Measurements from ENCODE around the gene GPR173. TPM values are rescaled to one million over a fixed set of nuclear protein-coding genes. Genes with fewer than 3 reads are reported as not detected.
A peak's percentile ranks its signal among the peaks of the same experiment; 100 is the strongest.

Gene GPR173
- total RNA-seq, 1 donor from 2014 or later, result 1.7 TPM

DNA sequence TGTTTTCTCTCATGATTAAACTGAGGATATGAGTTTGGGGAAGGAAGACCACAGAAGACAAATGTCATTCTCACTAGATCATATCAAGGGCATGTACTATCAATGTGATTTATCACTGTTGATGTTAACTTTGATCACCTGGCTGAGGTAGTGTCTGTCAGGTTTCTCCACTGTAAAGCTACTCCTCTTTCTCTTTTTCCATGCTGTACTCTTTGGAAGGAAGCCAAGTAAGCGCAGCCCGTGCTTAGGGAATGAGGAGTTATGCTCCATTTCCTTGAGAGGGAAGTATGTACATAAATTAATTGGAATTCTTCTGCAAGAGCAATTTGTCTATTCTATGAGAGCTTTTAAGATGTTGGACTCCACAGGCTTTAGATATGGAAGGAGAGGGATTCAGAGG lies 41.3 kb downstream of the GPR173 start:
- no peak for DNase-seq

DNA sequence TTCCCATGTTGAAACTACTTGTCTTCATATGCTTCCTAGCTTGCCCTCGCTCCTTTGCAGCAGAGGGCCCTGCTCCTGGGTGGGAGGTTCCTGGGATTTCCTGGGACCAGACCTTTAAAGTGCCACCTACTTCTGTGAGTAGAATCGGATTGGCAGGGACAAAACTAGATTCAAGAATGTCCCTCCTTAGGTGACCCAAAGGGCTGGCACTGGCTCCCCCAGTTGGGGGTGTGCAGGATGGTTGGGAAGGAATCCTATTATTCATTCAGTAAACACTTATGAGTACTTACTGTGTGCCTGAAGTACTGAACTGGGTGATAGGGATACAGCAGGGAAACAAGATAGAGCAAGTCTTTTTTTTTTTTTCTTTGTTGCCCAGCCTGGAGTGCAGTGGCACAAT lies 42.8 kb downstream of the GPR173 start:
- no peak for DNase-seq

DNA sequence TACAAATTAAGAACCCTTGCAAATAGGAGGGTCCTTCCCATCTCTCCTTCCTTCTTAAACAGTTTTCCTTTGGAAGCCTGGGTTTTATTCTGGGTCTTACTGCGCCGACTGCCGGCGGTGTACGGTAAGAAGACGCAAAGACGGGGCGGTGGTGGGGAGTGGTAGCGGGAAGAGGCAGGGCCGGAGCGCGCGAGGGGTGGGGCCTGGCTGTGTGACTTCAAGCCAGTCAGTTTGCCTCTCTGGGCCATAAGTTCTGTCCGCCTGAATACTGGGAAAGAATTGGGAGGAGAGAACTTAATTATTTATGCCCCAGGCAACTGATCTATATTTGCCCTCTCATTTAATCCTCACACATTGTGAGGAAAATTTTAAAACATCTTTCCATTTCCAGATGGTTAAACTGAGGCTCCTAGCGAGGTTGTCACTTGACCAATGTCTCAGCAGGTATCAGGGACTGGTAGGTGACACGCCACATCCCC lies 44.6 kb downstream of the GPR173 start:
- DNase-seq, result peak; percentile 86

DNA sequence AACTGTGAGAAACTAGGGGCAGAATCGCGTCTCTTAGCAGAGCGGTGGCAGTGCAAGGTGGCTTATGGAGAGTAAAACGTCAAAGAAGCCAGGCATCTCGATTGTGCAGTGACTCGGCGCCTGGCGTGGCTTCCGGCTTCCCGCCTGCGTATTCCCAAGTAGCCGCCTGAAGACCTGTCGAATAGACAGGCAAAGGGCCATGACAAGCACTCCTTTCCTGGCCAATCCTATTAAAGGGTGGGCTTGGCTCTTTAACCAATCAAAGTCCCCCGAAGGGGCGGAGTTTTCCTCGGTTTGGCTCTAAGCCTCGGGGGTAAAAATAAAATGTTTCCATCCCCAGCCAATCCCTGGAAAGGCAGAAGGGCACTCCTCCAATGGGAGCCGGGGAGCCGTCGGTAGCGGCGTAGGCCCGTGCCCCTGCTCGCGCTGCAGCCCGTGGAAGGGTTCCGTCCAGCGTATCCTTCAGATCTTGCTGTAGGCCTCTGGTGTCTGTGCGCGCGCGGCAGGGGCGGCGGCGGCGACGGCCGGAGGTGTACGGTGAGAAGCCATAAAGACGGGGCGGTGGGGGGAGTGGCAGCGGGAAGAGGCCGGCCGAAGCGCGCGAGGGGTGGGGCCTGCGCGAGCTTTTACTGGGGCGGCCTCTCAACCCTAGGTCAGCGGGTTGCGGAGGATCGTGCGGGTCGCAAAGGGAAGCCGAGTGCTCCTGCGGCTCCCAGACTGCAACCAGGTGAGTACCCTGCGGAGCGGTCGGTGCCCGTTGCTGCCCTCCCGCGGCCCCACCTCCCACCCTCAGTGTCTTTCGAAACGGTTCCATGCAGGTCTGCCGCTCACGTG lies 45.4 kb downstream of the GPR173 start, which contains the start of gene KANTR:
Gene KANTR (plus strand): TSS at position 395 of the 834 bp plus-strand sequence. CDS start 30,131 bp downstream, outside the sequence.
- DNase-seq, result peak; percentile 94

DNA sequence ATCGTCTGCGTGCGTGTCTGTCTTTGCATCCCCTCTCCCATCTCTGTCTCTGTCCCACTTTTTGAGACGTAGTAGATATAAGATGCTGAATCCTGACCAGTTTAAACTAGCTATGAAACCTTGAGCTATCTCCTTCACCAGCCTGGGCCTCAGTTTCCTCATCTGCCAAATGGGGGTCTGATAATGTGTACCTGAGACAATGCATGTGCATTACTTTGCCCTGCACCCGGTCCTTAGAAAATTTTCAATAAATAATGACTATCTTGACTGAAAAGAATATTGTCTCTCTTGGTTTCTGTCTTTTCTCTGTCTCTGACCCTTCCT lies 46.0 kb downstream of the GPR173 start:
- no peak for DNase-seq

DNA sequence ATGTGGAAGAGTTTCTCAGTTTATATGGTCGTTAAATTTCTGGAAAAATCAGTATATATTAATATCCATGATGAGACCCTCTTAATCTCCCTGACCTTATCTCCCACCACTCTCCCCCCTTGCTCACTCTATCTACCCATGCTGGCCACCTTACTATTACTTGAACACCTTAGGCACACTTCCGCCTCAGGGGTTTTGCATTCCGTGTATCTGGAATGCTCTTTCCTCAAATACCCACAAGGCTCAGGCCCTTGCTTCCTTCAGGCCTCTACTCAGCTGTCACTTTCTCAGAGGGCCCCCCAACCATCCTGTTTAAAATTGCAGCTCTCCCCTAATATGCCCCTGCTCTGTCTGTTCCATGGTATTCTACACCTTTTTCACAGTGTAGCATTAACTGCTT lies 47.2 kb downstream of the GPR173 start:
- no peak for DNase-seq

DNA sequence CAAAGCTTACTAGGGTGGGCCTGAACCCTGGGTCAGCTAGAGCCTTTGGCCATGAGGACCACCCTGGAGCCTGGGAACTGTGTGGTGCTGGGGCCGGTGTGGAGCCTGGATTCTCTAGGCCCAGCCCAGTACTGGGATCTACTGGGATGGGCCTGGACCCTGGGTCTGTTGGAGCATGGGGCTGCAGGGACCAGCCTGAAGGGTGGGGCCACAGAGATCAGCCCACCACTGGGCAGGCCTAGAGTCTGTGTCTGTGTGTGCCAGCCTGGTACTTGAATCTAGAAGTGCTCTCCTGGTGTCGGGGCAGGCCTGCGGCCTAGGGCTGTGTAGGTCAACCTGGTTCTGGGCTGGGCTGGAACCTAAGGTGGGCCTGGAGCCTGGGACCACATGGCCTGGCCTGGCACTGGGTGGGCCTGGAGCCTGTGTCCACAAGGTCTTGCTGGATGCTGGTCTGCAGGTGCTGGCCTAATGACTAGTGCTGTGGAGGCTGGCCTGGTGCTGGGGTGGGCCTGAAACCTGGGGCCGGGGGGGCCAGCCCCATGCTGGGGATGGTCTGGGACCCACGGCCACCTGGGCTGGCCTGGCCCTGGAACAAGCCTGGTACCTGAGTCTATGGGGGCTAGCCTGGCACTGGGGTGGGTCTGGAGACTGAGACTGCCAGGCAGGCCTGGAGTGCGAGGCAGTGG lies 66.4 kb downstream of the GPR173 start:
- DNase-seq, result no peak

DNA sequence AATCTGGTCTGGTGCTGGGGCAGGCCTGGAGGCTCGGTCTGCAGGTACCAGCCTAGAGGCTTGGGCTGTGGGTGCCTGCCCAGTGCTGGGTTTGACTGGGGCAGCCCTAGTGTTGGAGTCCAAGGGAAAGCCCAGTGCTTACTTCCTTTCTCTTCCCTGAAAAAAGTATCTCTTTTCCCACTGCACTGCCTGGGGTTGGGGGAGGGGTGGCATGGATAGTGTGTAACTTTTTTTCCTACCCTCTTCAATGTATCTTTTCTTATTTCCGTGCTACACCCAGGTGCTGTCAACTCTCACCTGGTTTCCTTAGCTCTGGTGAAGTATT lies 66.9 kb downstream of the GPR173 start:
- DNase-seq, result no peak

DNA sequence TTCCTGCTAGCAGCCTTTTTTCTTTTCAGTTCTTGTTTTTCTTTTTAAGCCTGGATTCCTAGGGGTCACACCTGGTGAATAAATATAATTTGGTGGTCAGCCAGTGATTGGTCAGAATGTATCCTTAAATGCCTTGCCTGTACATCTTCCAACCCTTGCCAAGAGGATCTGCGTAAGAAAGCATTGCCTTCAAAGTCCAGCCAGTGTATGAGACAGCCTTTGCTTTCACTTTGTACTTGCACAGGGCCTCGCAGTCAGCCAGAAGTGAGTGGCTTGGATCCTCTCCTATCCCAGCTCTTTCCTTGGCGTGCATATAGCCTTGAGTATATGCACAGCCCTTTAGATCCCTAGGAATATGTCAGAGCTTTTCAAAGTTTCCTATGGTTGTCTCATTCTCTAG lies 67.5 kb downstream of the GPR173 start:
- DNase-seq, result peak; percentile 0

DNA sequence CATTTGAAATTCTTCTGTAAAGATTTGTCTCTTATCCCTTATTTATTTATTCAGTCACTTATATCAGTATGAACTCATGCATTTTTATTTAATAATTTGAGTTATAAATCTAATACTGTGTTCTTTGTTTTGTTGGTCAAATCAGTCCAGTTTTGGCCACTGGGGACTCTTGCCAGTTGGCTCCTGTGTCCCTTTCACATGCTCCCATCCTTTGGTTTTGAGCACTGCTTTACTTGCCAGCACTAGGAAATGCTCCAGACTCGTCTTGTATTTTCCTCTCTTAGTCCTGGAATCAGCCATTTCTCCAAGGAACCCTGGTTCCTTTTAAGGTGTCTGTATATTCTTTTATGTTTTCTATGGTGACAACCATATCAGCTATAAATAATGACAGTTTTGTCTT lies 73.4 kb downstream of the GPR173 start:
- no peak for DNase-seq

DNA sequence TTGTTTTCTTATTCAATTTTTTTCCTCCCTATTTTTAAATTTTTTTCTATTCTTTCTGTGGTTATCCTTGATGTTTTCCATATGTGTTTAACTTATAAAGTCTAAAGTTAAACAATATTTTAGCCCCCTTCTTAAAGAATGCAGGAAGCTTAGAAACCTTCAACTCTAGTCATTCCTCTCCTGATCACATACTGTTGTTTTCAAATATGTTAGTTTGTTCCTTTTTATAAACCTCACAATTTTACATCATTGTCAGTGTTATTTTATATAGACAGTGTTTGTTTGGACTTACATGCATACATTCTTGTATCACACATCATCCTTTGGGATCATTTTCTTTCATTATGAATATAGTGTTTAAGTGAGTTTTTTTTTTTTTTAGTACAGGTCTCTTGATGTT lies 76.9 kb downstream of the GPR173 start:
- no peak for DNase-seq

DNA sequence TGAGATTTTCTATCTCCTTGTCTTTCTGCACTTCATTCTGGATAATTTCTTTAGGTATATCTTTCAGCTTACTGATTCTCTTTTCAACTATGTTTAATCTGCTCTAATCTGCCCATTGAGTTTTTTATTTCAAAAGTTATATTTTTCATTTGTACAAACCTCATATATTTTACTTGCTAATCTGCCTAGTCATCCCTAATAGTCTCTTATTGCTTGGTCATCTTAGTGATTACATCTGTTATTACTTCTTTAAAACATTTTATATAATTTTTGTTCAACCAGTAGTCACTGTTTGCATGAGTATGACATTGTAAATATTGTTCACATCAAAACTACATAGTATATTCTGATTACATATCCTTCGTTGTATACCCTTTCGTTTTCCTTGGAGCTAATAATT lies 77.8 kb downstream of the GPR173 start:
- no peak for DNase-seq

DNA sequence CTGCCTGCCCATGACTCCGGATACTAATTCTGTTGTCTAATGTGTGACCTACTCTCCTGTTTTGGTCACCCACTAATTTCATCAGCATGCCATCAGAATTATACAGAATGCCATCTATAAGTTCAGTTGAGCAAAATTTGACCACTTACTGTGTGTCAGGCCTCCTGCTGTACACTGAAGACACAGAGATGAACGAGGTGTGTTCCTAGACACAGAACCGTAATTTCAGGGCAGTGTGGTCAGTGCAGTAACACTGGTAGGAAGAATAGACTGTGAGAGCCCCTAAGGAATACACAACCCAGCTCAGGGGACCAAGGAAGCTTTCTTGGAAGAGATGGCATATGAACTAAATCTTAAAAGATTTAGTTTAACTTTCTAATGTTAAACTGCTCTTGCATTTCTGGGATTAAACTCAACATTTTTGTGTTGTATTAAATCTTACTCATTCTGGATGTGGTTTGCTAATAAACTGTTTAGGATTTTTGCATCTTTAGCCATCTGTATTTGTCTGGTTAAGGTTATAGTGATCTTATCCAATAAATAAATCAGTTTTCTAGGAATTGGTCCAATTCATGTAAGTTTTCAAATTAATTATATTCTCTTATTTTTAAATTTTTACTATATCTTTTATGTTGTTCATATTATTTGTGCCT lies 79.6 kb downstream of the GPR173 start:
- no peak for DNase-seq

Other genes starting within 250 kb of the GPR173 start
- gene XAGE5, start 237.5 kb upstream of the GPR173 start, total RNA-seq, result not detected in 2 replicates
- gene XAGE3, start 180.7 kb upstream of the GPR173 start, total RNA-seq, result not detected in 2 replicates
- gene FAM156B, start 151.5 kb upstream of the GPR173 start, total RNA-seq, result 6.7 and 10.4 TPM in 2 replicates
- 5.6 and 9.2 TPM in 2 replicates for gene FAM156A, start 90.3 kb upstream of the GPR173 start, total RNA-seq
- gene TSPYL2, start 33.6 kb downstream of the GPR173 start, total RNA-seq, result 5.6 and 11.1 TPM in 2 replicates
- 7.6 and 8.5 TPM in 2 replicates for gene KANTR, start 45.4 kb downstream of the GPR173 start, total RNA-seq
- 122 and 175 TPM in 2 replicates for gene KDM5C, start 176.4 kb downstream of the GPR173 start, total RNA-seq
- 1.8 and 3.9 TPM in 2 replicates for gene IQSEC2, start 232.8 kb downstream of the GPR173 start, total RNA-seq

All from dermis blood vessel endothelial cell (primary cell).